Esophagus squamous epithelium (tissue), 5 donors: Measurements from ENCODE around the gene HIBADH. TPM values are rescaled to one million over a fixed set of nuclear protein-coding genes. Genes with fewer than 3 reads are reported as not detected.
"Not testable (repeated sequence)": the region's sequence is repeated elsewhere in the genome, so short reads cannot be mapped to it uniquely, and the experiment has no call there.

Experiments used
- DNase-seq: peaks from one replicate; lab custom pipeline; 2025; lab: John Stamatoyannopoulos, UW
- H3K27ac ChIP-seq, 4 donors: fragments of 200-600 bp; sonication (generic); one replicate each; pipeline ENCODE4 v1.5.1; 2016 to 2019; ENCODE audit warnings: mild to moderate bottlenecking in 1 of 4
- H3K27me3 ChIP-seq, 4 donors: fragments of 200-600 bp; sonication (generic); 1 replicate in 3 of 4; 2 replicates in 1 of 4; pipeline versions ENCODE4 v1.5.1 to v1.6.0; 2017 to 2021; ENCODE audit warnings: antibody characterized with exemption in 1 of 4
- H3K36me3 ChIP-seq, 3 donors: fragments of 200-600 bp; sonication (generic); one replicate each; pipeline ENCODE4 v1.5.1; 2016 to 2019
- H3K4me1 ChIP-seq, 3 donors: fragments of 200-600 bp; sonication (generic); one replicate each; pipeline ENCODE4 v1.5.1; 2017 to 2019
- H3K4me3 ChIP-seq, 4 donors: fragments of 200-600 bp; sonication (generic); 1 replicate in 3 of 4; 2 replicates in 1 of 4; pipeline ENCODE4 v1.5.1; 2016 to 2019; ENCODE audit warnings: mild to moderate bottlenecking in 2 of 4, moderate library complexity in 1 of 4
- H3K9me3 ChIP-seq, 3 donors: fragments of 200-600 bp; sonication (generic); one replicate each; pipeline ENCODE4 v1.5.1; 2016 to 2019
- POLR2A ChIP-seq, 4 donors: fragments of 450-650 bp; IDR thresholded peaks; one replicate each; pipeline ENCODE4 v1.6.1; 2017; ENCODE audit warnings: antibody characterized with exemption in 4 of 4, mild to moderate bottlenecking in 4 of 4, moderate library complexity in 3 of 4
- WGBS, 2 donors: methylation state at CpG; one replicate each; pipeline ENCODE4 v1.1.5; 2018; 5-methylcytosine and 5-hydroxymethylcytosine counted together
- intact Hi-C: fragments of 100-400 bp; cut with DNase I; formaldehyde crosslinking; loops from one replicate; pipeline ENCODE4 v1.15.0; 2022
- total RNA-seq, 4 donors: library from RNA; depleted of rRNA; stranded (reverse); fragments of >200 nt; gene quantifications; one replicate each; pipeline ENCODE4 v1.1.0, GENCODE V29; 2016
- TF ChIP-seq, protein P1 (sequence below), 6 experiments: fragments of 450-650 bp in 4 of 6; fragments of 200-600 bp in 2 of 6; sonication (generic) in 2 of 6; IDR thresholded peaks; one replicate each; pipeline ENCODE4 v1.5.1; 2016 to 2019; ENCODE audit warnings: antibody characterized with exemption in 6 of 6, mild to moderate bottlenecking in 4 of 6, moderate library complexity in 4 of 6
- donor health status: DM: yes; HTN: yes; CAD: no.

The HIBADH gene
- total RNA-seq, 4 donors from 2014 or later: 8.0 to 22.1 (median 14.8) TPM

DNA sequence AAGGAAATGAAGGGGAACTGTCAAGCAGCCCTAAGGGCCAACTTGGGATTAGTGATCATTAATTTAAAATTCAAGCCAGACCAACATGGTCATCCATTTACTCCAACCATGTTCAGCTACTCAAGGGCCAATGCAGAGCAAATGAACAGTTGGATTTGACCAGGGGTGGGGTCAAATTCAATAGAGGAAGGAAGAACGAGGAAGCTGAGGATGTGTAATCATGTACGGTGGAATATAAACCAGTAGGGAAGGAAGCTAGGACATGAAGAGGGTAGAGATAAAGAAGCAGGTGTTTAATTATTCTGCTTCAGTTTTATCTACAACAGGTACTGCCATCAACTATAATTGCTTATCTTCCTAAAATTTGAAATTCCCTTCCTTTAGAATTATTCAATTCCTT is 81.6 kb downstream of the HIBADH start:
- H3K36me3 ChIP-seq: no peaks in the 10 kb centered on the region
- no peak for DNase-seq
- no peaks in the 10 kb centered on the region for H3K9me3 ChIP-seq
- intact Hi-C loops: loop anchor here (5.0 kb wide), 1 partner anchor 369 kb away; no protein-coding TSS in a partner anchor
- no peak overlapping the region for H3K27ac ChIP-seq
- no peaks in the 10 kb centered on the region for H3K27me3 ChIP-seq
- TF ChIP-seq POLR2A (IDR thresholded peaks at IDR 0.05): no peak
- TF ChIP-seq, protein P1, sequence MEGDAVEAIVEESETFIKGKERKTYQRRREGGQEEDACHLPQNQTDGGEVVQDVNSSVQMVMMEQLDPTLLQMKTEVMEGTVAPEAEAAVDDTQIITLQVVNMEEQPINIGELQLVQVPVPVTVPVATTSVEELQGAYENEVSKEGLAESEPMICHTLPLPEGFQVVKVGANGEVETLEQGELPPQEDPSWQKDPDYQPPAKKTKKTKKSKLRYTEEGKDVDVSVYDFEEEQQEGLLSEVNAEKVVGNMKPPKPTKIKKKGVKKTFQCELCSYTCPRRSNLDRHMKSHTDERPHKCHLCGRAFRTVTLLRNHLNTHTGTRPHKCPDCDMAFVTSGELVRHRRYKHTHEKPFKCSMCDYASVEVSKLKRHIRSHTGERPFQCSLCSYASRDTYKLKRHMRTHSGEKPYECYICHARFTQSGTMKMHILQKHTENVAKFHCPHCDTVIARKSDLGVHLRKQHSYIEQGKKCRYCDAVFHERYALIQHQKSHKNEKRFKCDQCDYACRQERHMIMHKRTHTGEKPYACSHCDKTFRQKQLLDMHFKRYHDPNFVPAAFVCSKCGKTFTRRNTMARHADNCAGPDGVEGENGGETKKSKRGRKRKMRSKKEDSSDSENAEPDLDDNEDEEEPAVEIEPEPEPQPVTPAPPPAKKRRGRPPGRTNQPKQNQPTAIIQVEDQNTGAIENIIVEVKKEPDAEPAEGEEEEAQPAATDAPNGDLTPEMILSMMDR (IDR thresholded peaks at IDR 0.05): no peak
- WGBS, 2 donors: 60 to 84% methylated on average over 2 of the region's 2 CpGs
- H3K4me3 ChIP-seq: no peak overlapping the region
- H3K4me1 ChIP-seq: no peaks in the 10 kb centered on the region

DNA sequence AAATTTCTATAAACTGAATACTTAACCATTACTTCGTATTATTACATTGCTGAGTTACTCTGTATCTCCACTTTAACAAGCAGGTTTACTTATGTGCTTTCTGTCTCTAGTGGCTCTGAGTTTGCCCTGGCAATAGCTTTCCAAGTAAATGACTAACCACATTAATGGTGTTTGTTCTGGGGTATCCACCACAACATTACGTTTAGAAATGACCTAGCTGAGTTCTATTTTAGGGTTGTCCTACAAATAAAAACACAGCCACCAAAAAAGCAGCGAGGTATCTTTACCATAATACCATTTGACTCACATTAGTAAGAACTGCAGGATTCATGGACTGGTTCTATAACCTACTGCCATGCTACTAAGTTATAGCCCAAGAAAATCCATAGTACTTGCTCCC is 83.1 kb downstream of the HIBADH start:
- Histone ChIP-seq H3K27ac (no peak overlapping the region), H3K4me3 (no peak overlapping the region), H3K36me3 (no peaks in the 10 kb centered on the region), H3K4me1 (no peaks in the 10 kb centered on the region), H3K27me3 (no peaks in the 10 kb centered on the region), H3K9me3 (no peaks in the 10 kb centered on the region)
- intact Hi-C loops: no loop called here
- TF ChIP-seq, protein P1 (IDR thresholded peaks at IDR 0.05): no peak
- TF ChIP-seq POLR2A (IDR thresholded peaks at IDR 0.05): no peak
- WGBS, 2 donors: 73 to 91% methylated on average over 3 of the region's 3 CpGs
- DNase-seq: no peak

DNA sequence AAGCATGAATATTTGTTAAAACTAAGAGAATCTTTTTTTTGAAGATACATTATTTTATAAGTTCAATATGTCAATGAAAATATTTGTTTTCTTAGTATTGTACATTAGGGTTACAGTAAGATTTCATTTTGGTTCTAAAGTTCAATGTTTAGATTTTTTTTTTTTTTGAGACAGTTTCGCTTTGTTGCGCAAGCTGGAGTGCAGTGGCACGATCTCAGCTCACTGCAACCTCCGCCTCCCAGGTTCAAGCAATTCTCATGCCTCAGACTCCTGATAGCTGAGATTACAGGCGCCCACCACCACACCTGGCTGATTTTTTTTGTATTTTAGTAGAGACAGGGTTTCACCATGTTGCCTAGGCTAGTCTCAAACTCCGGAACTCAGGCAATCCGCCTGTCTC is 84.5 kb downstream of the HIBADH start:
- H3K27me3 ChIP-seq, H3K9me3 ChIP-seq, intact Hi-C loops, H3K36me3 ChIP-seq, DNase-seq, H3K4me1 ChIP-seq, H3K27ac ChIP-seq, H3K4me3 ChIP-seq: not testable (repeated sequence)
- WGBS, 2 donors: 82 to 96% methylated on average over 7 of the region's 7 CpGs

DNA sequence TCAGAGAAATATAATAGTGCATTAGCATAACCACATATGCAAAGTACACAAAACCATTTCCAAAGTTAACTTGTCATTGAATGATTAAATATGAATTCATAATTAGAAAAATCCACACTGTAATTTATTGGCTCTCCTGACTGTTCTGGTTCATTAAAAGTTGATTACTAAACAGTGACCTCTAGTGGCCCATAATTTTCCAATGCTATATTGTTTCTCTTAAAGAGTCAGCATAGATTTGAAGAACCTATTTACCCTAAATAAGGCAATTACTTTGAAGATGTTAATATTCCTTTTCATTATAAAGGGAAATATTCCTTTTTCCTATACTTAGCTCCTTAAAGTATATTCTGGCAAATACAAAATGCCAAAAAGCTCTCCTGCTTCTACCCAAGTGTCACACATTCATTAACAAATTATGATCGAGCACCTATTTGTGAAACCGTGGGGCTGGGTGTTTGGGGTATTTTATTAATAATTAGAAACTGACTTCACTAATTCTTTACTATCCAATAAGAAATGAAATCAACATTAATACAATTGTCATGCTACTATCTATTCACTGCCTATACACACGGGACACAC is 86.2 kb downstream of the HIBADH start:
- intact Hi-C loops: no loop called here
- Histone ChIP-seq H3K9me3 (no peaks in the 10 kb centered on the region), H3K27me3 (no peaks in the 10 kb centered on the region), H3K36me3 (no peaks in the 10 kb centered on the region), H3K4me1 (no peaks in the 10 kb centered on the region), H3K4me3 (no peak overlapping the region), H3K27ac (no peak overlapping the region)
- TF ChIP-seq, protein P1 (IDR thresholded peaks at IDR 0.05): peak; percentile 39 to 75 (median 58)
- TF ChIP-seq POLR2A (IDR thresholded peaks at IDR 0.05): no peak
- 90 to 91% methylated on average over 3 of the region's 3 CpGs for WGBS, 2 donors
- DNase-seq: no peak

DNA sequence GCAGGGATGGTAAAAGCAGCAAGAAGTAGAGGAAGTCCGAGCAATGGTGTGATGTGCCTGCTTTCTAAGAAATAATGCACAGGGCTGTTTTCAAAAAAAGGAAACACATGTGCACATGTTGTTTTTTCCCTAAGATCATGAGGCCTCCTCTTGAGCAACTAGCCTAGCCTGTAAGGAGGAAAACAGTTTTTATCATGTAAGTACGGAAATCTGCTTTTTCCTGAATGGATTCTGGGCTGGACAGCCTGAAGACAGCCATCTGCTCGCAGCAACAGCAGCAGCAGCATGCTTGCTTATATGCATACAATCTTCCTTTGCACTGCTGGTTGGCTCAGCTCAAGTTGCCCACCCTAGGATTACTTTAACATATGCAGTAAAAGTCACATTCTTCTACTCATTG is 87.1 kb downstream of the HIBADH start:
- H3K27me3 ChIP-seq: no peaks in the 10 kb centered on the region
- WGBS, 2 donors: 68% methylated on average over 3 of the region's 3 CpGs
- no peak overlapping the region for H3K27ac ChIP-seq
- H3K9me3 ChIP-seq: no peaks in the 10 kb centered on the region
- H3K36me3 ChIP-seq: no peaks in the 10 kb centered on the region
- TF ChIP-seq POLR2A (IDR thresholded peaks at IDR 0.05): no peak
- TF ChIP-seq, protein P1 (IDR thresholded peaks at IDR 0.05): no peak
- DNase-seq: no peak
- H3K4me1 ChIP-seq: no peaks in the 10 kb centered on the region
- H3K4me3 ChIP-seq: no peak overlapping the region
- intact Hi-C loops: no loop called here

DNA sequence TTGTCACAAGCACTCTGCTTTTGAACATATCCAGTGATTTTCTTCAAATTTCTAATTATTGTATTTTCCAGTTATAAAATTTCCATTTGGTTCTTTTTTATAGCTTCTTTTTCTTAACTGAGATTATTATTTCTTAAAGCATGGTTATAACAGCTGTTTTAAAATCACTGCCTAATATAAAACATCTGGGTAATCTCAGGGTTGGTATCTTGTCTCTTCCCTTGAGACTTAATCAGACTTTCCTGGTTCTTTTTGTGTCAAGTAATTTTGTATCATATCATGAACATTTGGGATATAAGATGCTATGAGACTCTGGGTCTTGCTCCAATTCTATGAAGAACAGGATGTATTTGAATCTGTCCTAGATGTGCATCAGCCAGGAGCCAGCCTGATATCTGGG is 93.6 kb downstream of the HIBADH start:
- no peak for DNase-seq
- Histone ChIP-seq H3K9me3 (no peaks in the 10 kb centered on the region), H3K4me3 (no peak overlapping the region), H3K27me3 (no peaks in the 10 kb centered on the region), H3K4me1 (no peaks in the 10 kb centered on the region), H3K36me3 (no peaks in the 10 kb centered on the region), H3K27ac (no peak overlapping the region)
- no peak for TF ChIP-seq POLR2A (IDR thresholded peaks at IDR 0.05)
- TF ChIP-seq, protein P1 (IDR thresholded peaks at IDR 0.05): no peak
- intact Hi-C loops: no loop called here
